Measurements from ENCODE around the gene RTL10.

GRCh38 chr22:19806213-19807160, 48.2 kb downstream of the RTL10 start:
- TF ChIP-seq MAFK (conservative IDR thresholded peaks at IDR 0.05 in 1 of 2, IDR thresholded peaks at IDR 0.05 in 1 of 2; ENCODE audit: low read length in 2 of 2), result no peak
- no peak for TF ChIP-seq RFX1 (IDR thresholded peaks at IDR 0.05)
- no peak for TF ChIP-seq SALL1 (CRISPR knock-in tag; IDR thresholded peaks at IDR 0.05)

All from HepG2 (cell line).